ENCODE results near the gene GLT8D1. TPM values are rescaled to one million over a fixed set of nuclear protein-coding genes. Genes with fewer than 3 reads are reported as not detected.
A peak's percentile ranks its signal among the peaks of the same experiment; 100 is the strongest.

Gene GLT8D1
- total and polyA plus RNA-seq, 9 of the 15 experiments (the other 6 are each of a cell fraction or from before 2014, with no cell fraction given) = 14.1 to 65.9 (median 33.7) TPM

GRCh38 chr3:52682016-52682415 is 23.6 kb downstream of the GLT8D1 start (continued):
- TF ChIP-seq ID3 (CRISPR knock-in tag; IDR thresholded peaks at IDR 0.05) (no peak), ID3 (tag; IDR thresholded peaks at IDR 0.05) (no peak), CBX2 (IDR thresholded peaks at IDR 0.05; ENCODE audit: insufficient read depth, low read length, poor library complexity, severe bottlenecking) (no peak), ZNF24 (IDR thresholded peaks at IDR 0.05) (no peak), RBM22 (IDR thresholded peaks at IDR 0.05; ENCODE audit: low read depth, low read length, poor library complexity, severe bottlenecking) (no peak), TGIF2 (CRISPR knock-in tag; IDR thresholded peaks at IDR 0.05) (no peak), SNRNP70 (optimal IDR thresholded peaks at IDR 0.05; ENCODE audit: low read depth, low read length) (no peak), ZNF592 (IDR thresholded peaks at IDR 0.05) (0 out of 2 replicates have a peak, but pooled peaks have one; percentile 28), SP2 (IDR thresholded peaks at IDR 0.05; ENCODE audit: extremely low read depth, low read depth, low read length, poor library complexity, severe bottlenecking) (no peak), SMAD3 (CRISPR knock-in tag; conservative IDR thresholded peaks at IDR 0.05) (no peak), ZNF184 (CRISPR knock-in tag; IDR thresholded peaks at IDR 0.05) (no peak), PPARD (CRISPR knock-in tag; IDR thresholded peaks at IDR 0.05) (no peak), HEY1 (CRISPR knock-in tag; IDR thresholded peaks at IDR 0.05; ENCODE audit: borderline replicate concordance) (no peak), ZHX1 (conservative IDR thresholded peaks at IDR 0.05; ENCODE audit: low read length) (no peak), FOXA1 (IDR thresholded peaks at IDR 0.05; ENCODE audit: borderline replicate concordance) (no peak)
- TF ChIP-seq, protein P1, sequence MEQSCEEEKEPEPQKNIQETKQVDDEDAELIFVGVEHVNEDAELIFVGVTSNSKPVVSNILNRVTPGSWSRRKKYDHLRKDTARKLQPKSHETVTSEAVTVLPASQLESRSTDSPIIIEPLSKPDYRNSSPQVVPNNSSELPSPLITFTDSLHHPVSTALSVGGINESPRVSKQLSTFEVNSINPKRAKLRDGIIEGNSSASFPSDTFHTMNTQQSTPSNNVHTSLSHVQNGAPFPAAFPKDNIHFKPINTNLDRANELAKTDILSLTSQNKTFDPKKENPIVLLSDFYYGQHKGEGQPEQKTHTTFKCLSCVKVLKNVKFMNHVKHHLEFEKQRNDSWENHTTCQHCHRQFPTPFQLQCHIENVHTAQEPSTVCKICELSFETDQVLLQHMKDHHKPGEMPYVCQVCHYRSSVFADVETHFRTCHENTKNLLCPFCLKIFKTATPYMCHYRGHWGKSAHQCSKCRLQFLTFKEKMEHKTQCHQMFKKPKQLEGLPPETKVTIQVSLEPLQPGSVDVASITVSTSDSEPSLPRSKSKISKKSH (CRISPR knock-in tag; IDR thresholded peaks at IDR 0.05) = no peak
- TF ChIP-seq, protein P2, sequence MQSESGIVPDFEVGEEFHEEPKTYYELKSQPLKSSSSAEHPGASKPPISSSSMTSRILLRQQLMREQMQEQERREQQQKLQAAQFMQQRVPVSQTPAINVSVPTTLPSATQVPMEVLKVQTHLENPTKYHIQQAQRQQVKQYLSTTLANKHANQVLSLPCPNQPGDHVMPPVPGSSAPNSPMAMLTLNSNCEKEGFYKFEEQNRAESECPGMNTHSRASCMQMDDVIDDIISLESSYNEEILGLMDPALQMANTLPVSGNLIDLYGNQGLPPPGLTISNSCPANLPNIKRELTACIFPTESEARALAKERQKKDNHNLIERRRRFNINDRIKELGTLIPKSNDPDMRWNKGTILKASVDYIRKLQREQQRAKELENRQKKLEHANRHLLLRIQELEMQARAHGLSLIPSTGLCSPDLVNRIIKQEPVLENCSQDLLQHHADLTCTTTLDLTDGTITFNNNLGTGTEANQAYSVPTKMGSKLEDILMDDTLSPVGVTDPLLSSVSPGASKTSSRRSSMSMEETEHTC (IDR thresholded peaks at IDR 0.05) = no peak
- TF ChIP-seq, protein P3, sequence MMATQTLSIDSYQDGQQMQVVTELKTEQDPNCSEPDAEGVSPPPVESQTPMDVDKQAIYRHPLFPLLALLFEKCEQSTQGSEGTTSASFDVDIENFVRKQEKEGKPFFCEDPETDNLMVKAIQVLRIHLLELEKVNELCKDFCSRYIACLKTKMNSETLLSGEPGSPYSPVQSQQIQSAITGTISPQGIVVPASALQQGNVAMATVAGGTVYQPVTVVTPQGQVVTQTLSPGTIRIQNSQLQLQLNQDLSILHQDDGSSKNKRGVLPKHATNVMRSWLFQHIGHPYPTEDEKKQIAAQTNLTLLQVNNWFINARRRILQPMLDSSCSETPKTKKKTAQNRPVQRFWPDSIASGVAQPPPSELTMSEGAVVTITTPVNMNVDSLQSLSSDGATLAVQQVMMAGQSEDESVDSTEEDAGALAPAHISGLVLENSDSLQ (IDR thresholded peaks at IDR 0.05) = no peak
